ENCODE measurements around the gene FZR1. TPM values are rescaled to one million over a fixed set of nuclear protein-coding genes. Genes with fewer than 3 reads are reported as not detected.

The FZR1 gene
- total and polyA plus RNA-seq, 2 of the 13 experiments (the other 11 are each of a cell fraction or from before 2014, with no cell fraction given): 29.0 to 30.8 TPM

GRCh38 chr19:3570606-3571011, 64.5 kb downstream of the FZR1 start (continued):
- no peak for TF ChIP-seq E2F5 (CRISPR knock-in tag; conservative IDR thresholded peaks at IDR 0.05)
- TF ChIP-seq SOX5 (CRISPR knock-in tag; IDR thresholded peaks at IDR 0.05; ENCODE audit: borderline replicate concordance): peak; percentile 35; the same call in 1 of the 2 replicates
- no peak for TF ChIP-seq RERE (CRISPR knock-in tag; IDR thresholded peaks at IDR 0.05; ENCODE audit: low read depth)
- no peak for TF ChIP-seq ZNF44 (CRISPR knock-in tag; IDR thresholded peaks at IDR 0.05)
- TF ChIP-seq ZNF713 (CRISPR knock-in tag; IDR thresholded peaks at IDR 0.05): no peak
- TF ChIP-seq SAP130 (CRISPR knock-in tag; IDR thresholded peaks at IDR 0.05; ENCODE audit: low read depth): no peak
- TF ChIP-seq ZNF646 (CRISPR knock-in tag; IDR thresholded peaks at IDR 0.05): 0 out of 2 replicates have a peak, but pooled peaks have one; percentile 23
- no peak for TF ChIP-seq SMARCC2 (IDR thresholded peaks at IDR 0.05)
- TF ChIP-seq PCBP2 (optimal IDR thresholded peaks at IDR 0.05; ENCODE audit: low read depth, low read length, poor library complexity, severe bottlenecking): no peak
- no peak for TF ChIP-seq HMGXB3 (CRISPR knock-in tag; IDR thresholded peaks at IDR 0.05; ENCODE audit: borderline replicate concordance)
- TF ChIP-seq MYPOP (CRISPR knock-in tag; IDR thresholded peaks at IDR 0.05): no peak

Measured in HepG2 (cell line).